Endothelial cell of umbilical vein (primary cell): ENCODE data around the gene CLDN34. TPM values are rescaled to one million over a fixed set of nuclear protein-coding genes. Genes with fewer than 3 reads are reported as not detected.

Source experiments
- BruUV-seq: library from RNA; stranded (reverse); fragments of 400-500 nt; replicated peaks from 2 replicates; lab custom pipeline; 2021; lab: Mats Ljungman, UMichigan
- CTCF ChIA-PET: fragments of 300-600, 350-600 bp; sonication (Branson Sonifier 250); formaldehyde crosslinking; loops from one replicate; lab custom pipeline; 2021; ENCODE audit warnings: antibody characterized with exemption, inconsistent platforms; lab: Charles Lee
- POLR2A ChIA-PET: fragments of 300-600, 350-600 bp; sonication (Branson Sonifier 250); formaldehyde crosslinking; loops from one replicate; lab custom pipeline; 2021; ENCODE audit warnings: antibody characterized with exemption, inconsistent platforms; lab: Charles Lee
- DNase-seq: peaks from one replicate; pipeline ENCODE4 v3.0.0-alpha.2; 2011; ENCODE audit warnings: low read depth, low spot score
- FAIRE-seq: peaks from 2 replicates; lab custom pipeline; 2011; peaks lifted over from hg19 to GRCh38; lab: Jason Lieb, UNC
- H2AFZ ChIP-seq: 2 replicates; pipeline ENCODE4 v1.6.0; 2012; ENCODE audit warnings: low read depth, low read length, control low read depth, inconsistent platforms
- H3K27ac ChIP-seq: 2 replicates; pipeline ENCODE4 v1.5.1; 2011; ENCODE audit warnings: low read depth, mild to moderate bottlenecking, control low read depth, low read length, moderate library complexity; ENCODE audit not compliant: insufficient read depth
- H3K27me3 ChIP-seq, 2 experiments: 2 replicates each; pipeline versions ENCODE4 v1.6.0 to v1.6.1; 2011; ENCODE audit warnings: low read length in 2 of 2, mixed read lengths in 1 of 2; ENCODE audit not compliant: control insufficient read depth in 2 of 2, insufficient read depth in 2 of 2
- H3K36me3 ChIP-seq, 2 experiments: 2 replicates in 1 of 2; 3 replicates in 1 of 2; pipeline ENCODE4 v1.5.1; 2011; ENCODE audit warnings: low read length in 2 of 2, mild to moderate bottlenecking in 1 of 2, moderate library complexity in 1 of 2; ENCODE audit not compliant: control insufficient read depth in 2 of 2, insufficient read depth in 2 of 2; ENCODE audit errors: extremely low read depth in 1 of 2
- H3K4me1 ChIP-seq: 3 replicates; pipeline ENCODE4 v1.5.1; 2011; ENCODE audit warnings: mild to moderate bottlenecking, low read length; ENCODE audit not compliant: control insufficient read depth, insufficient read depth; ENCODE audit errors: extremely low read depth
- H3K4me2 ChIP-seq: 2 replicates; pipeline ENCODE4 v1.6.1; 2011; ENCODE audit warnings: low read length, control low read depth, mixed read lengths; ENCODE audit not compliant: insufficient read depth
- H3K4me3 ChIP-seq, 3 experiments: fragments of 200-600 bp in 1 of 3; sonication (generic), shearing (Covaris generic) in 1 of 3; replicated peaks in 1 of 3; 2 replicates each; pipeline ENCODE4 v1.5.1; 2011 to 2016; ENCODE audit warnings: control low read depth in 3 of 3, low read length in 3 of 3, mild to moderate bottlenecking in 2 of 3, inconsistent platforms in 1 of 3, low read depth in 1 of 3, moderate library complexity in 1 of 3; ENCODE audit not compliant: insufficient read depth in 1 of 3
- H3K79me2 ChIP-seq: 2 replicates; pipeline ENCODE4 v1.6.0; 2012; ENCODE audit warnings: low read length, inconsistent platforms; ENCODE audit not compliant: control insufficient read depth, insufficient read depth
- H3K9ac ChIP-seq: replicated peaks from 2 replicates; pipeline ENCODE3; 2011; ENCODE audit warnings: low read length, control low read depth; ENCODE audit not compliant: insufficient read depth; ENCODE audit errors: extremely low read depth
- H3K9me1 ChIP-seq: replicated peaks from 3 replicates; pipeline ENCODE4 v1.6.0; 2011; ENCODE audit warnings: mild to moderate bottlenecking, low read length; ENCODE audit not compliant: control insufficient read depth, insufficient read depth; ENCODE audit errors: extremely low read depth
- H3K9me3 ChIP-seq: replicated peaks from 2 replicates; pipeline ENCODE4 v1.5.1; 2012; ENCODE audit warnings: low read length, inconsistent platforms; ENCODE audit not compliant: control insufficient read depth, insufficient read depth
- H4K20me1 ChIP-seq: replicated peaks from 2 replicates; pipeline ENCODE3; 2011; ENCODE audit warnings: mild to moderate bottlenecking, low read length; ENCODE audit not compliant: control insufficient read depth, insufficient read depth; ENCODE audit errors: extremely low read depth
- CTCF ChIP-seq, 2 donors: IDR thresholded peaks; 1 replicate in 1 of 2; 2 replicates in 1 of 2; pipeline ENCODE4 v1.5.1; 2011; ENCODE audit warnings: low read length in 2 of 2, mild to moderate bottlenecking in 2 of 2, moderate library complexity in 2 of 2, control low read depth in 1 of 2, inconsistent platforms in 1 of 2, low read depth in 1 of 2; ENCODE audit not compliant: insufficient read depth in 1 of 2; ENCODE audit errors: extremely low read depth in 1 of 2
- EZH2 ChIP-seq: IDR thresholded peaks from 2 replicates; pipeline ENCODE4 v1.6.1; 2012; ENCODE audit warnings: borderline replicate concordance, low read depth, mild to moderate bottlenecking, moderate library complexity, low read length, inconsistent platforms; ENCODE audit not compliant: severe bottlenecking
- FOS ChIP-seq: IDR thresholded peaks from 2 replicates; pipeline ENCODE4 v1.6.1; 2011; ENCODE audit warnings: mild to moderate bottlenecking, low read length, moderate library complexity, borderline replicate concordance; ENCODE audit not compliant: insufficient read depth
- GATA2 ChIP-seq: IDR thresholded peaks from 2 replicates; pipeline ENCODE4 v1.7.0; 2011; ENCODE audit warnings: low read depth, mild to moderate bottlenecking, moderate library complexity, mixed read lengths, low read length; ENCODE audit not compliant: insufficient read length, insufficient read depth
- JUN ChIP-seq: IDR thresholded peaks from 2 replicates; pipeline ENCODE4 v1.6.1; 2011; ENCODE audit warnings: borderline replicate concordance, low read depth; ENCODE audit not compliant: insufficient read length, insufficient read depth
- MAX ChIP-seq: IDR thresholded peaks from 2 replicates; pipeline ENCODE4 v1.6.1; 2011; ENCODE audit not compliant: insufficient read depth, insufficient read length
- MYC ChIP-seq: IDR thresholded peaks from one replicate; pipeline ENCODE4 v1.6.1; 2011; ENCODE audit warnings: mild to moderate bottlenecking, low read depth, low read length
- POLR2A ChIP-seq: IDR thresholded peaks from 2 replicates; pipeline ENCODE4 v1.6.1; 2012; ENCODE audit warnings: low read depth, mild to moderate bottlenecking, control low read depth, low read length
- POLR2AphosphoS5 ChIP-seq: IDR thresholded peaks from 2 replicates; pipeline ENCODE4 v1.6.1; 2012; ENCODE audit warnings: low read depth, mild to moderate bottlenecking, control low read depth, low read length, moderate library complexity; ENCODE audit not compliant: insufficient read depth
- dilution Hi-C: fragments of 300-500 bp; cut with MboI; formaldehyde crosslinking; loops from one replicate; pipeline ENCODE4 v1.15.0; 2019; ENCODE audit warnings: low sequenced_read_pairs; ENCODE audit not compliant: extremely low pct_ligation_motif_present
- intact Hi-C: fragments of 100-400 bp; cut with micrococcal nuclease; formaldehyde crosslinking; loops from one replicate; pipeline ENCODE4 v1.10.0; 2022
- polyA plus RNA-seq, 4 experiments: library from polyadenylated mRNA; depleted of rRNA in 3 of 4; stranded (reverse) in 3 of 4; unstranded in 1 of 4; fragments of >200 nt; gene quantifications; 2 replicates each; pipeline versions ENCODE4 v1.2.1 to v1.2.3, GENCODE V29; 2011 to 2012; ENCODE audit warnings: missing spikeins in 1 of 4
- total RNA-seq: library from RNA; stranded (reverse); gene quantifications from 2 replicates; pipeline ENCODE4 v1.2.3, GENCODE V29; 2021

Gene CLDN34
- total and polyA plus RNA-seq, 2 donors (not counting 3 experiments of a cell fraction or from before 2014, with no cell fraction given), result 0.08 to 0.46 TPM

- peak; percentile 18 for TF ChIP-seq GATA2
- peak; percentile 47 for TF ChIP-seq FOS
- TF ChIP-seq CTCF (IDR thresholded peaks at IDR 0.05; ENCODE audit: extremely low read depth in 1 of 2, insufficient read depth in 1 of 2, low read depth in 1 of 2, low read length in 2 of 2), result no peak
- no peak for TF ChIP-seq MAX
- no peak for TF ChIP-seq MYC
- TF ChIP-seq POLR2AphosphoS5, result peak; percentile 37
- TF ChIP-seq JUN, result peak; percentile 25
- TF ChIP-seq POLR2A, result no peak
- TF ChIP-seq EZH2, result no peak
- peak overlapping the region; percentile 87 for H3K27ac ChIP-seq
- peaks cover 45% of the 10 kb centered on the region for H3K4me1 ChIP-seq
- H3K9me3 ChIP-seq, result no peaks in the 10 kb centered on the region
- intact Hi-C loops (loop anchor here (1.0 to 5.0 kb wide), 3 partner anchors 9 to 264 kb away; partner anchors contain the start of gene CLCN4), dilution Hi-C loops (no loop called here)
- no peaks in the 10 kb centered on the region for H4K20me1 ChIP-seq
- H3K9ac ChIP-seq, result peak overlapping the region; percentile 73
- BruUV-seq, result no TSS peak
- no peaks in the 10 kb centered on the region for H3K9me1 ChIP-seq
- DNase-seq (peak; percentile 78), FAIRE-seq (no peak)
- no peaks in the 10 kb centered on the region for H3K27me3 ChIP-seq
- no peaks in the 10 kb centered on the region for H3K36me3 ChIP-seq
- no peak overlapping the region for H2AFZ ChIP-seq
- CTCF ChIA-PET, result interaction anchor here (1.2 kb wide), 1 partner anchor 109 kb away, joined by 8 read pairs; no protein-coding TSS in a partner anchor
- peak overlapping the region; percentile 66 for H3K4me2 ChIP-seq
- H3K4me3 ChIP-seq, result no peak overlapping the region
- POLR2A ChIA-PET, result no interaction called here
- H3K79me2 ChIP-seq, result peaks cover under 1% of the 10 kb centered on the region
These were observed 43.5 kb downstream of the CLDN34 start for GRCh38 chrX:10010686-10011085.
